Endodermal cell (in vitro differentiated cells): ENCODE results near the gene PGM1. TPM values are rescaled to one million over a fixed set of nuclear protein-coding genes. Genes with fewer than 3 reads are reported as not detected.

Experiments
- DNase-seq: peaks from one replicate; pipeline ENCODE4 v3.0.0-alpha.2; 2017
- H3K27ac ChIP-seq: 2 replicates; pipeline ENCODE4 v1.5.1; 2013; ENCODE audit warnings: mild to moderate bottlenecking, low read depth, low read length, moderate library complexity
- H3K27me3 ChIP-seq: 2 replicates; pipeline ENCODE4 v1.6.1; 2013; ENCODE audit warnings: mild to moderate bottlenecking, low read length, moderate library complexity; ENCODE audit not compliant: insufficient read depth, control insufficient read depth, poor library complexity, severe bottlenecking
- H3K36me3 ChIP-seq: 2 replicates; pipeline ENCODE4 v1.7.0; 2013; ENCODE audit warnings: mild to moderate bottlenecking, low read length, moderate library complexity; ENCODE audit not compliant: control insufficient read depth, insufficient read depth
- H3K4me1 ChIP-seq: one replicate; pipeline ENCODE4 v1.7.0; 2013; ENCODE audit warnings: low read length; ENCODE audit not compliant: control insufficient read depth, insufficient read depth
- H3K4me3 ChIP-seq: 2 replicates; pipeline ENCODE4 v1.5.1; 2013; ENCODE audit warnings: mild to moderate bottlenecking, low read length, moderate library complexity
- H3K9ac ChIP-seq: 2 replicates; pipeline ENCODE4 v1.6.1; 2013; ENCODE audit warnings: mild to moderate bottlenecking, low read length, moderate library complexity; ENCODE audit not compliant: poor library complexity, severe bottlenecking; ENCODE audit errors: extremely low read depth
- H3K9me3 ChIP-seq: 2 replicates; pipeline ENCODE4 v1.6.1; 2013; ENCODE audit warnings: mild to moderate bottlenecking, low read length, moderate library complexity; ENCODE audit not compliant: control insufficient read depth
- H3K27ac Mint-ChIP-seq: 2 replicates; pipeline ENCODE4 v1.8.0; 2020; ENCODE audit warnings: mixed read lengths
- H3K27me3 Mint-ChIP-seq: 2 replicates; pipeline ENCODE4 v1.8.0; 2021; ENCODE audit warnings: mild to moderate bottlenecking, mixed read lengths; ENCODE audit not compliant: insufficient read depth
- H3K36me3 Mint-ChIP-seq: 2 replicates; pipeline ENCODE4 v1.8.0; 2020; ENCODE audit warnings: low read depth, mixed read lengths
- H3K4me1 Mint-ChIP-seq: 2 replicates; pipeline ENCODE4 v1.8.0; 2020; ENCODE audit warnings: mixed read lengths
- H3K4me3 Mint-ChIP-seq: 2 replicates; pipeline ENCODE4 v1.8.0; 2020; ENCODE audit warnings: mild to moderate bottlenecking, moderate library complexity, mixed read lengths
- H3K9me3 Mint-ChIP-seq: 2 replicates; pipeline ENCODE4 v1.8.0; 2020; ENCODE audit warnings: mild to moderate bottlenecking, mixed read lengths
- CTCF ChIP-seq: fragments of 200-600 bp; sonication (generic); conservative IDR thresholded peaks from 2 replicates; pipeline ENCODE4 v1.5.0; 2021; ENCODE audit warnings: antibody characterized with exemption, mild to moderate bottlenecking
- WGBS, 2 experiments: methylation state at CpG; one replicate each; pipeline versions ENCODE4 v1.1.5 to v1.1.7; 2013; ENCODE audit warnings: missing lambda C conversion rate in 2 of 2, mixed read lengths in 1 of 2; ENCODE audit not compliant: insufficient coverage in 1 of 2, insufficient read length in 1 of 2; 5-methylcytosine and 5-hydroxymethylcytosine counted together
- total RNA-seq, 2 donors: library from RNA; stranded (reverse); fragmentation: NEBNext Ultra II Directional in 1 of 2; extraction: Animal tissue kit (Norgen Biotek cat#: 25700) in 1 of 2; gene quantifications; 2 replicates in 1 of 2; 3 replicates in 1 of 2; pipeline ENCODE4 v1.2.1, GENCODE V29; 2021

Gene PGM1
- total RNA-seq, 2 donors from 2014 or later: 119 to 165 TPM

DNA sequence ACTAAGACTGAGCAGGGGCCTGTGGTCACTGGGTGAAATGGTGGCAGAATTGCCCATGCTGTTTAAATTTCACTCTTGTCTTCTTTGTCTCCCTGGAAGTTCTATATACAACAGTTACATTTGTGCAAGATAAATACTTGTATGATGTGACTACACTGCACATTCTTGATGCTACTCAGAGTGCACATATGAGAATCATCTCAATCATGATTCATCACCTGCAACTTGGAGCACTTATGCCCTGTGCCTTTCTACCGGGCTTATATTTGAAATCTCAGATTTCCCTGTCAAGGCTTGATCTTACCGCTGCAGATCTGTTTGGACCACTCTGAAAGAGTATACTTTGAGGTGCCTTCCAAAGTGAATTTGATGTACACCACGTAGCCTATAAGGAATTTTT is 10.6 kb downstream of the PGM1 start:
- no peak for DNase-seq
- H3K4me3 Mint-ChIP-seq: no peak overlapping the region
- H3K4me3 ChIP-seq: no peak overlapping the region
- peaks cover 11% of the 10 kb centered on the region for H3K36me3 Mint-ChIP-seq
- H3K27me3 Mint-ChIP-seq: no peaks in the 10 kb centered on the region
- H3K9me3 ChIP-seq: no peaks in the 10 kb centered on the region
- H3K4me1 ChIP-seq: peaks cover 10% of the 10 kb centered on the region
- no peak overlapping the region for H3K9ac ChIP-seq
- TF ChIP-seq CTCF: no peak
- H3K27me3 ChIP-seq: no peaks in the 10 kb centered on the region
- H3K27ac Mint-ChIP-seq: no peak overlapping the region
- no peaks in the 10 kb centered on the region for H3K9me3 Mint-ChIP-seq
- H3K36me3 ChIP-seq: peaks cover 9% of the 10 kb centered on the region
- H3K4me1 Mint-ChIP-seq: peaks cover 45% of the 10 kb centered on the region
- 95 to 96% methylated on average over 3 of the region's 3 CpGs for WGBS, 2 experiments
- H3K27ac ChIP-seq: no peak overlapping the region

- H3K4me1 Mint-ChIP-seq: peaks cover 40% of the 10 kb centered on the region
- H3K4me3 ChIP-seq: no peak overlapping the region
Measured at GRCh38 chr1:63607322-63607721, 14.1 kb downstream of the PGM1 start.

DNA sequence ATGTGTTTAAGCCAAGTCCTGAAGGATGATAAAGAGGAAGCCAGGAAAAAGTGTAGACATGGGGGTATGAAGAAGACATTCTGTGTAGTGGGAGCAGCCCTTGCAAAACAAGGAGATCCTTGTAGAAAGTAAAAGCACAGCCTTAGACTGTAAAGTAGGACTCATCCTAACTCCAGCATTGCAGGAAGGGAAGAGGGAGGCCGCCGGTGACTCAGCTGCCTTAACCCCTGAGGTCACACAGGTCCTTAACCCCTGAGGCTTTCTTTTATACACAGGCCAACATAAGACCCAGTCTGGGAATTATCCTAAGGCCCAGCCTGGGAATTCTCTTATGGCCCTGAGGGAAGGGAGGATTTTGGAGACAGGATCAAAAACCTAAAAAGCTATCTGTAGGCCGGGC is 18.0 kb downstream of the PGM1 start:
- DNase-seq: no peak
- no peaks in the 10 kb centered on the region for H3K27me3 Mint-ChIP-seq
- no peaks in the 10 kb centered on the region for H3K9me3 Mint-ChIP-seq
- Histone ChIP-seq H3K4me1 (peaks cover 14% of the 10 kb centered on the region), H3K4me3 (no peak overlapping the region), H3K27me3 (no peaks in the 10 kb centered on the region), H3K36me3 (no peaks in the 10 kb centered on the region), H3K9ac (no peak overlapping the region), H3K9me3 (no peaks in the 10 kb centered on the region), H3K27ac (no peak overlapping the region)
- WGBS, 2 experiments: 75% methylated on average over 3 of the region's 3 CpGs; no CpG with 5 or more reads in 1 of the 2 experiments
- peaks cover 4% of the 10 kb centered on the region for H3K36me3 Mint-ChIP-seq
- TF ChIP-seq CTCF: no peak
- H3K27ac Mint-ChIP-seq: peak overlapping the region; percentile 36
- H3K4me1 Mint-ChIP-seq: peaks cover 60% of the 10 kb centered on the region
- H3K4me3 Mint-ChIP-seq: no peak overlapping the region

More at GRCh38 chr1:63607322-63607721, 14.1 kb downstream of the PGM1 start:
- Mint-ChIP-seq H3K4me3 (no peak overlapping the region), H3K27ac (no peak overlapping the region), H3K36me3 (peaks cover 7% of the 10 kb centered on the region), H3K27me3 (no peaks in the 10 kb centered on the region), H3K9me3 (no peaks in the 10 kb centered on the region)
- peaks cover 5% of the 10 kb centered on the region for H3K4me1 ChIP-seq
- WGBS, 2 experiments: 94 to 98% methylated on average over 4 to 7 of the region's 7 CpGs
- no peak overlapping the region for H3K9ac ChIP-seq
- TF ChIP-seq CTCF: no peak
- peaks cover 9% of the 10 kb centered on the region for H3K36me3 ChIP-seq
- H3K9me3 ChIP-seq: no peaks in the 10 kb centered on the region
- no peak overlapping the region for H3K27ac ChIP-seq
- H3K27me3 ChIP-seq: no peaks in the 10 kb centered on the region
- peak; percentile 20 for DNase-seq
